Measurements from ENCODE around the gene DYNC2I2. TPM values are rescaled to one million over a fixed set of nuclear protein-coding genes. Genes with fewer than 3 reads are reported as not detected.

Gene DYNC2I2
- total RNA-seq, 1 donor: 52.1 TPM

- Histone ChIP-seq H3K79me2 (ENCODE audit: insufficient read depth, low read length) (peaks cover 2% of the 10 kb centered on the region), H3K9me3 (ENCODE audit: low read depth, low read length) (no peaks in the 10 kb centered on the region), H3K4me1 (ENCODE audit: insufficient read depth, low read length) (peaks cover 6% of the 10 kb centered on the region), H3K27me3 (ENCODE audit: insufficient read depth, low read length) (no peaks in the 10 kb centered on the region), H3K4me2 (ENCODE audit: insufficient read depth, low read length) (no peak overlapping the region), H3K36me3 (ENCODE audit: insufficient read depth, low read length) (peaks cover 91% of the 10 kb centered on the region), H2AFZ (ENCODE audit: low read length) (no peak overlapping the region), H3K4me3 (ENCODE audit: insufficient read depth, low read length) (no peak overlapping the region), H4K20me1 (ENCODE audit: insufficient read depth, low read length) (peaks cover 28% of the 10 kb centered on the region), H3K27ac (ENCODE audit: low read depth, low read length) (peak overlapping the region; percentile 45)
- DNase-seq (ENCODE audit: insufficient read length, low spot score, missing footprints): peak; percentile 90
- TF ChIP-seq CTCF (IDR thresholded peaks at IDR 0.05; ENCODE audit: extremely low read depth, low read depth, low read length): no peak
Measured at GRCh38 chr9:128629852-128630545, 26.6 kb downstream of the DYNC2I2 start.

GRCh38 chr9:128629136-128629535, 27.5 kb downstream of the DYNC2I2 start:
- no peak for TF ChIP-seq CTCF (IDR thresholded peaks at IDR 0.05; ENCODE audit: extremely low read depth, low read depth, low read length)
- H3K36me3 ChIP-seq (ENCODE audit: insufficient read depth, low read length): peaks cover 91% of the 10 kb centered on the region
- no peak overlapping the region for H3K4me2 ChIP-seq (ENCODE audit: insufficient read depth, low read length)
- H3K27ac ChIP-seq (ENCODE audit: low read depth, low read length): peak overlapping the region; percentile 45
- H3K4me1 ChIP-seq (ENCODE audit: insufficient read depth, low read length): no peaks in the 10 kb centered on the region
- peaks cover 28% of the 10 kb centered on the region for H4K20me1 ChIP-seq (ENCODE audit: insufficient read depth, low read length)
- no peak for DNase-seq (ENCODE audit: insufficient read length, low spot score, missing footprints)
- H3K4me3 ChIP-seq (ENCODE audit: insufficient read depth, low read length): no peak overlapping the region
- peaks cover 2% of the 10 kb centered on the region for H3K79me2 ChIP-seq (ENCODE audit: insufficient read depth, low read length)
- H2AFZ ChIP-seq (ENCODE audit: low read length): no peak overlapping the region
- no peaks in the 10 kb centered on the region for H3K27me3 ChIP-seq (ENCODE audit: insufficient read depth, low read length)
- H3K9me3 ChIP-seq (ENCODE audit: low read depth, low read length): no peaks in the 10 kb centered on the region

DNA sequence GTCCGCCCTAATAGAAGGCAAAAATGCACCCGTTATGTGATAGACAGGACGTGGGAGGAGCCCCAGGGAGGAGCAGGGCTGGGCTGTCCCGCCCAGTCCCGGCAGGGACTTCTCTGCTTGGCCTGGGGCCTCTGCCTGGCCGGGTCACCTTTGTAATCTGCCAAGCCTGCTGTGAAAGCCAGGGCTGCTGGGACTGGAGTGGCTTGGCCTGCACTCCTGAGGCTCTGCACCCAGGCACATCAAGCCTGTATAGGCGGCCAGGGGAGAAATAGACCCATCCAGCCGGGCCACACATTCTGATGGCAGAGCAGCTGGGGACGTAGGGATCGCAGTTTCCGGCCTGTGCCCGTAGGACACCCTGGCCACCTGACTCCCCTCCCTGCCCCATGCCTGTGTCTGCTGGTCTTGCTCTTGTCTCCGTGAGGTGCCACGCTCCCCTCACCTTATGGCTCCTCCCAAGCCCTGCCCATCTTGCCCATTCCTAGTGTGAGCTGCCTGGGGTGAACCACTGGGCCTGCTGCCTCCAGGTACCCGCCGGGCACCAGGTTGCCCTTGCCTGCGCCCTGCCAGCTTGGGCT, 28.1 kb downstream of the DYNC2I2 start:
- H3K9me3 ChIP-seq (ENCODE audit: low read depth, low read length): no peaks in the 10 kb centered on the region
- H3K27ac ChIP-seq (ENCODE audit: low read depth, low read length): peak overlapping the region; percentile 33
- no peak for TF ChIP-seq CTCF (IDR thresholded peaks at IDR 0.05; ENCODE audit: extremely low read depth, low read depth, low read length)
- peaks cover 2% of the 10 kb centered on the region for H3K79me2 ChIP-seq (ENCODE audit: insufficient read depth, low read length)
- no peaks in the 10 kb centered on the region for H3K4me1 ChIP-seq (ENCODE audit: insufficient read depth, low read length)
- H4K20me1 ChIP-seq (ENCODE audit: insufficient read depth, low read length): peaks cover 28% of the 10 kb centered on the region
- H3K4me3 ChIP-seq (ENCODE audit: insufficient read depth, low read length): no peak overlapping the region
- H3K27me3 ChIP-seq (ENCODE audit: insufficient read depth, low read length): no peaks in the 10 kb centered on the region
- no peak for DNase-seq (ENCODE audit: insufficient read length, low spot score, missing footprints)
- no peak overlapping the region for H2AFZ ChIP-seq (ENCODE audit: low read length)
- H3K36me3 ChIP-seq (ENCODE audit: insufficient read depth, low read length): peaks cover 90% of the 10 kb centered on the region
- no peak overlapping the region for H3K4me2 ChIP-seq (ENCODE audit: insufficient read depth, low read length)

GRCh38 chr9:128627906-128628305, 28.7 kb downstream of the DYNC2I2 start:
- TF ChIP-seq CTCF (IDR thresholded peaks at IDR 0.05; ENCODE audit: extremely low read depth, low read depth, low read length): no peak
- no peak overlapping the region for H2AFZ ChIP-seq (ENCODE audit: low read length)
- no peaks in the 10 kb centered on the region for H3K9me3 ChIP-seq (ENCODE audit: low read depth, low read length)
- H3K27me3 ChIP-seq (ENCODE audit: insufficient read depth, low read length): no peaks in the 10 kb centered on the region
- H3K4me2 ChIP-seq (ENCODE audit: insufficient read depth, low read length): no peak overlapping the region
- DNase-seq (ENCODE audit: insufficient read length, low spot score, missing footprints): no peak
- peaks cover 28% of the 10 kb centered on the region for H4K20me1 ChIP-seq (ENCODE audit: insufficient read depth, low read length)
- H3K4me3 ChIP-seq (ENCODE audit: insufficient read depth, low read length): no peak overlapping the region
- H3K79me2 ChIP-seq (ENCODE audit: insufficient read depth, low read length): peaks cover 2% of the 10 kb centered on the region
- no peaks in the 10 kb centered on the region for H3K4me1 ChIP-seq (ENCODE audit: insufficient read depth, low read length)
- peaks cover 89% of the 10 kb centered on the region for H3K36me3 ChIP-seq (ENCODE audit: insufficient read depth, low read length)
- H3K27ac ChIP-seq (ENCODE audit: low read depth, low read length): peak overlapping the region; percentile 33

All from osteoblast (primary cell).